Stimulated activated CD4-positive, alpha-beta T cell treated with anti-CD3 and anti-CD28 coated beads, Interleukin-4, amount 100 ng/mL, for 24 hours (primary cell): Measurements from ENCODE around the gene AGER.

Experiments
- DNase-seq: peaks from one replicate; pipeline ENCODE4 v3.0.0-alpha.2; 2020

The AGER gene

GRCh38 chr6:32167761-32168262, 16.2 kb downstream of the AGER start:
- DNase-seq, result no peak

GRCh38 chr6:32167154-32167760, 16.8 kb downstream of the AGER start:
- DNase-seq, result no peak

GRCh38 chr6:32166411-32167061, 17.5 kb downstream of the AGER start:
- no peak for DNase-seq

GRCh38 chr6:32164295-32164694, 19.8 kb downstream of the AGER start, which contains the start of gene EGFL8:
TSS of gene EGFL8 (plus strand) at chr6:32164595. CDS start at chr6:32166166, 1,571 bp downstream.
- DNase-seq, result no peak

- DNase-seq, result no peak
Observed at GRCh38 chr6:32163559-32164258, 20.3 kb downstream of the AGER start.

- DNase-seq, result no peak
Observed at GRCh38 chr6:32158052-32158451, 26.0 kb downstream of the AGER start.

- DNase-seq, result no peak
Observed at GRCh38 chr6:32156891-32157290, 27.2 kb downstream of the AGER start.

GRCh38 chr6:32154514-32155161, 29.4 kb downstream of the AGER start:
- peak; percentile 62 for DNase-seq

GRCh38 chr6:32153564-32154513, 30.2 kb downstream of the AGER start, which contains the start of gene PPT2:
TSS of gene PPT2 (plus strand) at chr6:32154141. CDS start at chr6:32154595, 454 bp downstream.
- DNase-seq, result peak; percentile 76

- DNase-seq, result no peak
Observed at GRCh38 chr6:32152769-32153563, 31.1 kb downstream of the AGER start.

GRCh38 chr6:32151863-32152768, 31.9 kb downstream of the AGER start, which contains the start of gene PRRT1:
TSS of gene PRRT1 (minus strand) at chr6:32151939. CDS start at chr6:32151827, 112 bp downstream.
- DNase-seq, result no peak

- DNase-seq, result no peak
Observed at GRCh38 chr6:32151181-32151862, 32.7 kb downstream of the AGER start.

GRCh38 chr6:32149932-32150870, 33.9 kb downstream of the AGER start:
- no peak for DNase-seq

- no peak for DNase-seq
Observed at GRCh38 chr6:32149092-32149755, 34.8 kb downstream of the AGER start.

GRCh38 chr6:32148289-32149091, 35.6 kb downstream of the AGER start:
- peak; percentile 70 for DNase-seq

- DNase-seq, result no peak
Observed at GRCh38 chr6:32147401-32148132, 36.5 kb downstream of the AGER start.
